Erythroblast (primary cell): ENCODE results near the gene CELA1.

ENCODE experiments used
- DNase-seq, 2 experiments: peaks; one replicate each; lab custom pipeline; 2025; lab: John Stamatoyannopoulos, UW
- GATA1 ChIP-seq: IDR thresholded peaks from 2 replicates; pipeline ENCODE4 v1.6.1; 2011; ENCODE audit warnings: low read depth, mild to moderate bottlenecking, control low read depth, low read length, moderate library complexity
- POLR2A ChIP-seq: IDR thresholded peaks from 2 replicates; pipeline ENCODE4 v1.6.1; 2011; ENCODE audit warnings: mild to moderate bottlenecking, low read length

Gene CELA1

DNA sequence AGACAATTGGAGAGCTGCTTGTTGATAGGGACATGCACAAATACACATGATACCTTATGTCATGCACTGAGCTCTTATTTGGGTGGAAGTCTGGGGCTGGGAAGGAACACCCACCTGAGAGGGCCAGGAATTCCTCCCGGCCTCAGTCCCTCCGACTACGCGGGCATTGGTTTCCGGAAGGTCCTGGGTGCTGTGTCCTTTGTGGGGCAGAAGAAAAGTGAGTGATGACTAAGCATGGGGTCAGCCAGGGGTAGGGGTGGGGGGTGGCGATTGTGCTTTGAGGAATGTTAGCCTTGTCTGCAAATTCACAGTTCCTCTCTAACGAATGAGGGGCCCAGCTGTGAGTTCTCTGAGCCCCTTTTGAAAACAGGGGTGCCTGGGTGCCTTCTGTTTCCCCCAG lies 798 bp downstream of the CELA1 start:
- no peak for DNase-seq
- TF ChIP-seq GATA1 (no peak), POLR2A (no peak)

DNA sequence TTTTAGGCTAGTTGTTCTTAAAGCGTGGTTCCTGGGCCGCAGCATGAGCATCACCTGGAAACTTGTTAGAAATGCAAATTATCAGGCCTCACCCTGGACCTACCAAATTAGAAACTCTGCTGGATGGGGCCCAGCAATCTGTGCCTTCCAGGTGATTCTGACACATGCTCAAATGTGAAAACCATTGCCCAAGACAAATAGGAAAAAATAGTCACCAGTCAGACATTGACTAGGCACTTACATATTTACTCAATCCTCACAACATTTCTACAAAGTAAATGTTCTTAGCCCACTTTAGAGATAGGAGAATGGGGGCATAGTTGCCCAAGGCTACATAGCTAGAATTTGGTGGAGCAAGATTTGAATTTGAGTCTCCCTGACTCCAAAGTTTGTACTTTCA lies 3.3 kb downstream of the CELA1 start:
- TF ChIP-seq POLR2A: no peak
- TF ChIP-seq GATA1: no peak
- no peak for DNase-seq

DNA sequence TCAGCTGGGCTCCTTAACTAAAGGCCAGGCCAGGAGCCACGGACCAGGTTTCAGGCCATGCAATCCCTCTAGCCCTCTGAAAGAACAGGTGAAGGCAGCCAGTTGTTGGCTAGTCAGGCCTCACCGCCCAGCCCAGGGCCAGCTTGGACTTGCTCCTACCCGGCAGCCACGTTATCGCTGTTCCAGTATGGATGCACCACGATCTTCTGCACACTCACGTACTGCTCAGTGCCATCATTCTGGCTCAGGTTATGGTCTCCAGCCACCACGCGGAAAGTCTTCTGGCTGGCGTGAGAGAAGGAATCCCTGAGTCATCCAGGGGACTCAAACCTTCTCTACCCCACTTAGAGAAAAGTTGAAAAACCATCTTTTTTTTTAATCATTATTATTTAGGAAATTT lies 4.1 kb downstream of the CELA1 start:
- DNase-seq: no peak
- no peak for TF ChIP-seq GATA1
- TF ChIP-seq POLR2A: no peak

DNA sequence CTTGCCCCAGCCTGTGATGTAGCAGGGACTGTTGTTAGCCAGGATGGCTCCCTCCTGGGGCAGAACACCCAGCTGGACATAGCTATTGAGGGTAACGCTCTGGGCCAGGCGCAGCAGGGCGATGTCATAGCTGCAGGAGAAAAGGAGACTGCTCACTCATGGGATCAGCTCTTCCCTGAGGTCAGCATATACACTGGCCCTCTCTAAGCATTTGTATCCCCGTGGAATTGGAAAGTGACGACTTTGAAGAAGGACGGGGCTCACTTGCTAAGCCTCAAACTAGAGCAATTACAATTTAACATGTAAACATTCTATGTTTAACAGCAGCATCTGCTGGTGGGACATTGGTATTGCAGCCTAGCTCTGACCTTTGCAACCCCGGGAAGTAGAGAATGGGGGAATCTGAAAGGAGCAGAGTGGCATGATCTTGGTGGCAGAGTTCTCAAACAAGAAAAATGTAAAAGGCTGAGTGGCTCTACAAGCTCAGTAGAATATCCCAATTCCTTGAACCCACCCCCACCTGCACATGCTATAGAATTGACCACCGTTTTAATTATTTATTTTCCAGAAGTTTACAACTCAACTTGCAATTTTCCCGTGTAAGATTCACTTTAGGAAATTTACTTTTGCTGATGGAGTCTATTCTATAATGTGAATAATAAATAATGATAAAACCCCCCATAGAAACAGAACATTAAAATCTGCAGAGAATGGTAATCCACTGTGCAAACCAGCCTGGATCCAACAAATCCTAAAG lies 5.0 kb downstream of the CELA1 start:
- DNase-seq: peak; percentile 71 to 84
- TF ChIP-seq POLR2A (no peak), GATA1 (no peak)

DNA sequence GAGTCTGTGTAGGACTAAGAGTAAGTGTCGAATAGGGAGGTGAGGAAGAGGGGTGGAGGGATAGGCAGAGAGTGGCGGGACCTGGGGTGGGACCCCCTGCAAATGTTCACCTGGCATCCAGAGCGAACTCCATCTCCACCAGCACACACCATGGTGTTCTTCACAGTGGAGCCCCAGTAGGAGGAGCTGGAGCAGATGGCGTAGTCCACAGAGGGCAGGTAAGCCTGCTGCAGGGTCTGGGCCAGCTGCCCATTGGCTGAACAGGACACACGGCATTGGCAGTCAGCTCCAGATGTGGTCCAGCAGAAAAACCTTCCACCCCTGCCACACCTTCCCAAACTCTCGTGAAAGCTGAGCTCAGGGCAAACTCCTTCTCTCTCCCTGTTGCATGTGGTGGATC lies 6.7 kb downstream of the CELA1 start:
- TF ChIP-seq GATA1: no peak
- no peak for TF ChIP-seq POLR2A
- no peak for DNase-seq

DNA sequence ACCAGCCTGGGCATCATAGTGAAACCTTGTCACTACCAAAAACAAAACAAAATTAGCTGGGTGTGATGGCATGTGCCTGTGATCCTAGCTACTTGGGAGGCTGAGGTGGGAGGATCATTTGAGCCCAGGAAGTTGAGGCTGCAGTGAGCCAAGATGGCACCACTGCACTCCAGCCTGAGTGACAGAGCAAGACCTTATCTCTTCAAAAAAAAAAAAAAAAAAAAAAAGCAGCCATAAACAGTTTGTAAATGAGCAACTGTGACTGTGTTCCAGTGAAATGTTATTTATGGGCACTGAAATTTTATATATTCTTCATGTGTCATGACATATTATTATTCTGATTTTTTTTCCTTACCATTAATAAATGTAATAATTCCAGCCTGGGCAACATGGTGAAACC lies 9.1 kb downstream of the CELA1 start:
- DNase-seq: peak in 1 of 2 experiments; percentile 11

DNA sequence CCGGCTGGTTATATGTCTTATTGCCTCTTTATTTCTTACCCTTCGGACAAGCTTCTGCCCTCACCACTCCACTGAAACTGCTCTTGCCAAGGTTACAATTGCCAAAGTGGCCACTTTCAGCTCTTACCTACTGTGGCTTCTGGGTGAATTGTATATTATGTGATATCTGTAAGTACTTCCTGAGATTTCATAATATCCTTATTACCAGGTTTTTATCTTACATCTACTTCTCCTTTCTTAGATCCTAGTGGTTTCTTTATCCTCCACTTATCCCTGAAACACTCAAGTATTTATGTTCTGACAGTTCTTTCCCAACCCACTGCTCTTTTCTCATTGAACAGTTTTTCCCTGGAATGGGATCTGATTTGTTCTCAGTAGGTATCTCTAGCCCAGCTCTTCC lies 10.5 kb downstream of the CELA1 start:
- DNase-seq: no peak
- TF ChIP-seq GATA1: no peak
- no peak for TF ChIP-seq POLR2A

DNA sequence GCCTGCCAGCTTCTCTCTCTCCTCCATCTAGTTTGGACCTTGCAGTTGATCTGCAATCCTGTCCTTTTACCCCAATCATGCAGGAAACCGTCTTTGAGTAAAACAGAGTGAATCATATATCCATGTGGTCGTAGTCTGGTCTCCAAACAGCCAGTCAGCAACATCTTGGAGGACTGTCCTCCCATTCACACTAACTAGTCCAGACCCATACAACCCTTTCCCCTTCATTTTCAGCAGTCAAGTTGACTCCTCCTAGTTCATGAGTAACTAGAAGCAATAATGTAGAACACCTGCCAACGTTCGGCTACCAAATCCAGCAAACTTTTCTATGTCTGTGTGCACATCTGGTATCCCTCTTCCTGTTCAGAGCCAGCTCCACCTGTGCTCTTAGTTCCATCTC lies 11.7 kb downstream of the CELA1 start:
- TF ChIP-seq POLR2A (no peak), GATA1 (no peak)
- no peak for DNase-seq

DNA sequence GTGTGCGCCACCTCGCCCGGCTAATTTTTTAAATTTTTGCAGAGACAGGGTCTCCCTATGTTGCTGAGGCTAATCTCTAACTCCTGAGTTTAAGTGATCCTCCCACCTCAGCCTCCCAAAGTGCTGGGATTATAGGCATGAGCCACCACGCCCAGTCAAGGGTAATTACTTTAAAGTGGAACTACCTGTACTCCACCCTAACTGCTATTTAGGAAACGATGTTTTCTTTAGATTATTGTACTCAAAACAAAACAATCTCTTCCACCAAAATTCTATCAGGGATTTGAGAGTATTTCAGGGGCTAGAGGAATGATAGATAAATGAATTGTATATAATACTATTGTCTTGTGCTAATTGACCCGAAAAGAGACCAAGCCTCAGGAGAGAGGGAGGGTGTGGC lies 12.9 kb downstream of the CELA1 start:
- no peak for DNase-seq
- TF ChIP-seq GATA1 (no peak), POLR2A (no peak)

DNA sequence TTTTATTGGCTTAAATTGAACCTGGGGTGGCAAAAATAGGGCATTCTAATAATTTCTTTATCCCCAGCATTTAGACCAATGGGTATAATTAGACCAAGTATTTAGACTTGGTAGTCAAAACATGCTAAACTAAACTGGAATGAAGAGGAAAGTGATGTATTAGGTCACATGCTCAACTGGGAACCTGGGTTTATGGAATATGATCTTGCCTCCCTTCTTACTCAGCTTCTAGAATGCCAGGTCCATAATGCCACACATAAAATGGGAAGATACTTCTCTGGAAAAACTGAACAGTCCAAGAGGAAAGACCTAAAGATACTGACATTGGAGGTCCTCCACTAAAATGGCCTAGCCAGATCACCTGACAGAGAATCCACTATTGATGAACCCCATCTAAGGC lies 16.3 kb downstream of the CELA1 start:
- no peak for DNase-seq
- TF ChIP-seq GATA1: no peak
- no peak for TF ChIP-seq POLR2A

DNA sequence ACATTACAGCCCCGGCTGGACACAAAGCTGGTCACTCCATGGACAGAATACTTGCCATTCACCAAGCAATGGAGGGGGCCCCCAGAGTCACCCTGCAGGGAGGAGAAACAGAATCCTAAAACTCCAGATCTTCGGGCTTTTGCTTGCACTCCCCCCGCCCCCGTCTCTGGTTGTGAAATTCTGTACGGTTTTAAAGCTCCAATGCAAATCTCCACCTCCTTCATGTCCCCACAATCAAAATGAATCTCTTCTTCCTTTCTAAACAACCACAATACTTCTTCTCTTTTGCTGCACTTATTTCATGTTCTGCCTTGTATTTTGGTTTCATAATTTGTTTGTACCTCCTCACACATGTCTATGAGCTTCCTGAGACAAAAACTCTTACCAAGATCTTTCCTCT lies 16.7 kb downstream of the CELA1 start:
- no peak for TF ChIP-seq GATA1
- TF ChIP-seq POLR2A: no peak
- DNase-seq: no peak

DNA sequence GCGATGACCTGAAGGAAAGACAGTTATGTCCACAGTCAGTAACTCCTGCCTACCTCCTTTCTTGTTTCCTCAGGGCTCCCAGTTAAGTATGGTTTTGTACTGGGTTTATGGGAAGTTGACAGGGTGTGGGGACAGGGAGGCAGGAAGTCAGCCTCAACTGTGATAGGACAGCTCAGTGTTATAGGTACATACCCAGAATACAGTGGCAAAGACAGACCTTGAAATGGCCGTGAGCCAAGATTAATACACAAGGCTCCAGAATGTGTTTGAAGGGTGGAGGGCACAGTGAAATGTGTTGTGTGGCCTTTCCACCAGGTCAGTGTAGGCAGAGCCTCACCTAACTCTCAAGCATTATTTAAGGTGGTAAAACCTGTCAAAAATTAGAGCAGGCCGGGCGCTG lies 17.9 kb downstream of the CELA1 start:
- TF ChIP-seq POLR2A: no peak
- TF ChIP-seq GATA1: no peak
- DNase-seq: no peak

DNA sequence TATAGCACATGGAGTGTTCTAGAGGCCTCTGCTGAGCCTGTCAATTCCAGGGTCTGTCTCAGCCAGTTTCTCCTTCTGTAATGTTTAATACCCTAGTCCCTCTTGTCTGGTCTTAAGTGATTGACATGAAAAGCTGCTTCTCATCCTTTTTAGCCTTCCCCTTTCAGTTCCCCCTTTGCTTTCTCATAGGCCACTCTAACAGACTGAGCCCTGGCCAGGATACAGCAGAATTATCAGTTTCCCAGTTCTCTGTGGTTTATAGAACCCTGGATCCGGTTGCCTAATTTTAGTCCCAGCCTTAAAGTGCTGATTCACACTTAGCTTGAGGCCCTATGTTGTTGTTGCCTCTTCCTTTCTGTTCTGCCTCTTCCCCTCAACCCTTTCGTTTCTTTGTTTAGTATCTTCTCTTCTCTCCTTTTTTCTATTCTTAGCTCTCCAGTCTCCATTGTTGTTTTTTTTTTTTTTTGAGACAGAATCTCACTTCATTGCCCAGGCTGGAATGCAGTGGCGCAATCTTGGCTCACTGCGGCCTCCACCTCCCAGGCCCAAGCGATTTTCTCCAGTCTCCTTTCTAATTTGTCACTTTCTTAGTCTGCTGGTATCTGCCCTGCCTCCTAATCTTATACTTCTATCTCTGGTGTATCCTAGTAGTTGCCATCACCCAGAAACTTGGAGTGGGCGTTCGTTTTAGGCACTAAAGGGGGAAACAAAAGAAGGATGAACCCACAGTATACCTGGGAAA lies 19.6 kb downstream of the CELA1 start:
- TF ChIP-seq GATA1: no peak
- peak; percentile 25 for TF ChIP-seq POLR2A
- peak; percentile 72 to 75 for DNase-seq

DNA sequence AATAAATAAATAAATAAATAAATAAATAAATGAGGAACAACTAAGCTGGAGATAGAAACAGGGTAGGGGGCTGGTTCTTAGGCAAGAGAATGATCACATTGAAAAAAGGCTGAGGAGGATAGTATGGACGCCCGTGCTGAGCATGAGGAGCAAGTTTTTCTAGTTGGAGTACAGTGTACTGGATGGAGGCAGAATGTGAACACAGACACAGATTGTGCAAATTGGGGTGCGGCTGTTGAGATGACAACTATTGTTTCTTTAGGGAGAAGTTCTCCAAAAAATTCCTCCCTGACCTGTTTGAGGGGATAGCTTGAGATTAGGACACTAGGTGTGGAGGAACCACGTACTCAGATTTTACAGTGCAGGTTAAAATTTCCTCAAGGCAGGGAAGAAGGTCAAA lies 21.5 kb downstream of the CELA1 start:
- TF ChIP-seq GATA1: no peak
- no peak for TF ChIP-seq POLR2A

DNA sequence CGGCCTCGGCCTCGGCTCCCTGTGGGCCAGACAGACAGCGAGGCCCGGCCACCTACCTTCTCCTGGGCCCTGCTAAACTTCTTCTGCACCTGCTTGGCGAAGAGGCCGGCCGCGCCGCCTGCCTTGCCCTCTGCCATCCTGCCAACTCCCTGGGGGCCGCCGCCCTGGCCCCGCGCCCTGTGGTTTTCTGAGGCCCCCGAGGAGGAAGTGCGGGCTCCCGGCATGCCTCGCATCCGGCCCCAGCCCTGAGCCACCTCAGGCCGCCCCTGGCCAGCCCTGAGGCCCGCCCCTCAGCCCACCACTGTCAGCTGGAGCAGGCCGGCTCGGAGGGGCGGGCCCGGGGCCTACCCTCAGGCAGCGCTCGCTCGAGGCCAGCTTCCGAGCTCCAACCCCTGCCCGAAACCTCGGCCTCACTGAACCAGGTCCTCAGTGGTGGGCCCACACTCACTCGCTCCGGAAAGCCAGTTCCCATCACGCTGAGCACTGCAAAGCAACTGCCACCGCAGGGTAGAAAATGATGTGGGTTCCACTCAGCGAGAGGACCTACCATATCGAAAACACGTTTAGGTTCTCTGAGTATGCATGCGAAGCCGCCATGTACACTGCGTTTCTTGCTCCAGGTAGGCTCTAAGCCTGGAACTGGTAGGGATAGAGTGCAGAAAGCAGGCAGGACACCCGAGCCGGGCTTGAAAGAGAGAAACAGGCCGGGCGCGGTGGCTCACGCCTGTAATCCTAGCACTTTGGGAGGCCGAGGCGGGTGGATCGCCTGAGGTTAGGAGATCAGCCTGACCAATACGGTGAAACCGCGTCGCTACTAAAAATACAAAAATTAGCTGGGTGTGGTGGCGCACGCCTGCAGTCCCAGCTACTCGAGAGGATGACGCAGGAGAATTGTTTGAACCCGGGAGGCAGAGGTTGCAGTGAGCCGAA lies 22.2 kb downstream of the CELA1 start, which contains the start of gene BIN2:
BIN2 (minus strand) TSS at position 209 of the 930 bp plus-strand sequence; CDS start at position 137, 72 bp downstream.
- peak; percentile 64 to 68 for DNase-seq
- TF ChIP-seq POLR2A: peak; percentile 49
- no peak for TF ChIP-seq GATA1

More for the DNA sequence above, 21.5 kb downstream of the CELA1 start:
- no peak for DNase-seq
